ENCODE data around the gene SFXN3.
A peak's percentile ranks its signal among the peaks of the same experiment; 100 is the strongest.

Gene SFXN3

GRCh38 chr10:100999742-101000126 is 31.3 kb upstream of the SFXN3 start, which contains the start of gene LZTS2:
Gene LZTS2, plus strand, starts transcription at chr10:100999808. Its CDS starts 2,731 bp downstream, at chr10:101002539.
- FAIRE-seq (no peak), DNase-seq (ENCODE audit: insufficient read length, low spot score) (no peak)

DNA sequence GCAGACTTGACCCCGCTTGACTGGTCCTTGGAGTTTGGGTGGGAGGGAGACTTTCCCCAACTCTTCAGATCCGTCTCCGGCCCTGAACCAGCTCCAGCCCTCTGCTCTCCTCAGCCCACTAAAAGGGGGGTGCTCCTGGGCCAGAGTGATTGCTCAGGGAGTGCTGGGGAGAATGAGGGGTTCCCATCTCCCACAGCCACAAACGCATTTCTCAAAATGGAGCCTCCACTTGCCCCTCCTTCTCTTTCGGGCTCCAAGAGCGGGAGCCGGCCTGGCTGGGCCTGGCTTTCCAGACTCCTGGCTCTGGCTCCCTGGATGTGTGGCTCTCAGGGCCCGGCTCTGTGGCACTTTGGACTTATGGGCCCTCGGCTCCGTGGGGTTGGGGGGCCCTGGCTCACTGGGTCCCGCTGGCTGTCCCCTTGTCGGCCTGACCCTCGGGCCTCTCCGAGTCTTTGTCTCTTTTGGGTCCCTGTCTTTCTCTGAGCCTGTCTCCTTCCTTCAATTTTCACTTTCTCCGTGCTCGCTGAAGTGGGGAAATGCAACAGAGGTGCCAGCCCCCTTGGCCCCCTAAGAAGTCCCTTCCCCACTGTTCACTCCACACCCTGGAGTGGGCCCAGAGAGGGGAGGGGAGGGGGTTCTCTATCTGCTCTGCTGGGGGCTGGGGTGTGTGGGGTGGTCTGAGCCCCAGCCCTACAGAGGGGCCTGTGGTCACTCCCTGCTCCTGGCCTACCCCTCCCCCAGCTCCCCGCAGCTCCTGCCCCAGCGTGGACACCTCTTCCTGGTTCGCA is 30.7 kb upstream of the SFXN3 start:
- DNase-seq (ENCODE audit: insufficient read length, low spot score), result peak; percentile 34

GRCh38 chr10:101000915-101001658 is 29.9 kb upstream of the SFXN3 start:
- DNase-seq (ENCODE audit: insufficient read length, low spot score) (no peak), FAIRE-seq (no peak)

More for the DNA sequence above, 30.7 kb upstream of the SFXN3 start:
- FAIRE-seq, result peak; percentile 44

DNA sequence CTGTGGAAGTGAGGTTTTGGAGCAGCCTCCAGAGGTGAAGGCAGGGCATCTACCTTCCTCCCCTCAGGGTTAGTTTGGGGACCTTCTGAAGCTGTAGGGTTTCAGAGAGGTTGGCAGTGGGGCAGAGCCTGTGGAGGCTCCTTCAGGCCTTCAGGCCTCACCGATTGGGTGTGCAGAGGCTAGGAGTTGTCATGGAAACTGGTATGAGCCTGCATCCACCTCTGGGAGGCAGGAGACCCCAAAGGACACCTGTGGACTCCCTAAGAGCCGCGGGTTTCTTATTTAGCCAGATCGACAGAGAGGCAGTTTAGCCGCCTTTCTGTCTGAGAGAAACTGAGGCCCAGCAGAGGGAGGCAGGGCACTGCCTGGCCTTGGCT is 29.4 kb upstream of the SFXN3 start:
- DNase-seq (ENCODE audit: insufficient read length, low spot score), result no peak
- no peak for FAIRE-seq

- no peak for DNase-seq (ENCODE audit: insufficient read length, low spot score)
- no peak for FAIRE-seq
Measured at GRCh38 chr10:101002456-101002855, 28.6 kb upstream of the SFXN3 start.

DNA sequence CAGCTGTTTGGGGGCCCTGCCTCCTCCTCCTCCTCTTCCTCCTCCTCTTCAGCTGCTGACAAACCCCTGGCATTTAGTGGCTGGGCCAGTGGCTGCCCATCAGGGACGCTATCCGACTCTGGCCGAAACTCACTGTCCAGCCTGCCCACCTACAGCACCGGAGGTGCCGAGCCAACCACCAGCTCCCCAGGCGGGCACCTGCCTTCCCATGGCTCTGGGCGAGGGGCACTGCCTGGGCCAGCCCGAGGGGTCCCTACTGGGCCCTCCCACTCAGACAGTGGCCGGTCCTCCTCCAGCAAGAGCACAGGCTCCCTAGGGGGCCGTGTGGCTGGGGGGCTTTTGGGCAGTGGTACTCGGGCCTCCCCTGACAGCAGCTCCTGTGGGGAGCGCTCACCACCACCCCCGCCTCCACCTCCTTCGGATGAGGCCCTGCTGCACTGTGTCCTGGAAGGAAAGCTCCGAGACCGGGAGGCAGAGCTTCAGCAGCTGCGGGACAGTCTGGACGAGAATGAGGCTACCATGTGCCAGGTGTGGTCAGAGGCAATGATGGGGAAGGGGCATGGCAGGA is 27.3 kb upstream of the SFXN3 start:
- FAIRE-seq (no peak), DNase-seq (ENCODE audit: insufficient read length, low spot score) (no peak)

GRCh38 chr10:101005361-101005760 is 25.7 kb upstream of the SFXN3 start:
- DNase-seq (ENCODE audit: insufficient read length, low spot score), result no peak
- no peak for FAIRE-seq

GRCh38 chr10:101005869-101006567 is 25.0 kb upstream of the SFXN3 start:
- FAIRE-seq, result no peak

GRCh38 chr10:101006593-101007098 is 24.4 kb upstream of the SFXN3 start:
- FAIRE-seq (no peak), DNase-seq (ENCODE audit: insufficient read length, low spot score) (no peak)

More at GRCh38 chr10:101005869-101006567, 25.0 kb upstream of the SFXN3 start:
- no peak for DNase-seq (ENCODE audit: insufficient read length, low spot score)

DNA sequence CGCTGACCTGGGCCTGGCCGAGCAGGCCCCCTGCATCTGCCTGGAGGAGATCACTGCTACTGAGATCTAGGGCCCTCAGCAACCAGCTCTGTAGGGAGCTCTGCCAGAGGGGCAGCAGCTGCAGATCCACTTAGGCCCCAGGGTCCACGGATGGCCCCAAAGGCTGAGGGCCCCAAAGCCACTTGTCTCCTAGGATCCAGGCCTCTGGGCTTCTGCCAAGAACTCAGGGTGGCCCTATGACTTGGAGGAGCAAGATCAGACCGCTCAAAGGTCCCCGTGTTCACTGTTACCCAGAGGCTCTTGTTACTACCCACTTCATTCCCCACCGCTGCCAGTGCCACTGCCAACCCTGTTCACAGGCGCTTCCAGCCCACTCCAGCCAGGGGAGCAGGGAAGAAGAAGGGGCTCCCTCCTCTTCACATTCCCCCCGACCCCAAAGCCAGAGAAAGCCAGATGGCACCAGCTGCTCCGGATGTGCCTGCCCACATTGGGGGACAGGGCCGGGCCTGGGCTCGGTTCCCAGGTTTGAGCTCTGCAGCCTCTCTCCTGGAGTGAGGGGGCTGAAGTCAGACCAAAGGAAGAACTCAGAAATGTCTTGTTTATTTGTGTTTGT is 23.8 kb upstream of the SFXN3 start:
- DNase-seq (ENCODE audit: insufficient read length, low spot score), result no peak
- FAIRE-seq, result no peak

DNA sequence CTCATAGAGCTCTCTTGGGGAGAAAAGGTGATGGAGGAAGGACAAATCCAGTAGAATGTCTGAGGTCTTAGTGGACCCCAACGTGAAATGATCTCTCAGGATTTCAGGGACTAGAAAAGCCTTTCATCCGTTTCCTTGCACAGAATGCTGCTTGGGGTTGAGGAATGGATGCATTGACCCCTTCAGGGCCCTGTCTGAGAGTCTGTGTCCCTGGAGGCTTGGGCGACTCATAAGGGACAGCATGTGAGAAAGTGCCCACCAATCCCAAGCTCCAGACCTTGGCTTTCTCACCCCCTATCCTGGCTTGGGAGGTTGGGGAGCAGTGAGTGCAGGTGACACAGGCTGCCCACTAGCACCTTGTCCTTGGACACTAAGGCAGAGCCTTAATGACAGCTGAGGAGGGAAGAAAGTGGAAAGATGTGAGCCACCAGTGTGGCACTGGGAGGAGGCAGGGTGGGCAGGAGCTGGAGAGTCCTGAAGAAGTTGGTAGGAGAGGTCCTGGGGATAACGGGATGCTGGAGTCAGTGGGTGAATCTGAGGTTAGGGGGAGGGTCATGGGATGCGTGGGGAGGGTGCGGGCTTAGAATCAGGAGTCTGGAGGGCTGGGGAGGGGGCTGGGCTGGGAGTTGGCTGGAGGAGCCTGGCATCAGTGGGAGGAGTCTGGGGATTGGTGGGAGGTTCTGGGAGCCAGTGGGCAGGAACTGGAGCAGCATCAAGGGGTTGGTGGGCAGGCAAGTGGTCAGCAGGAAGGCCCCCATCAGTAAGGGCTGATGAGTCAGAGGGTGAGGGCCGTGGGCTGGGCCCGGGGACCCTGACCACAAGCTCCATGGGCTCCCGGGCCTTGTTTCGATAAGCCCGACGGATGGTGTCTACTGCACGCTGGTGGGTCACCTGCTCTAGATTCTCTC is 22.9 kb upstream of the SFXN3 start:
- DNase-seq (ENCODE audit: insufficient read length, low spot score) (no peak), FAIRE-seq (no peak)

DNA sequence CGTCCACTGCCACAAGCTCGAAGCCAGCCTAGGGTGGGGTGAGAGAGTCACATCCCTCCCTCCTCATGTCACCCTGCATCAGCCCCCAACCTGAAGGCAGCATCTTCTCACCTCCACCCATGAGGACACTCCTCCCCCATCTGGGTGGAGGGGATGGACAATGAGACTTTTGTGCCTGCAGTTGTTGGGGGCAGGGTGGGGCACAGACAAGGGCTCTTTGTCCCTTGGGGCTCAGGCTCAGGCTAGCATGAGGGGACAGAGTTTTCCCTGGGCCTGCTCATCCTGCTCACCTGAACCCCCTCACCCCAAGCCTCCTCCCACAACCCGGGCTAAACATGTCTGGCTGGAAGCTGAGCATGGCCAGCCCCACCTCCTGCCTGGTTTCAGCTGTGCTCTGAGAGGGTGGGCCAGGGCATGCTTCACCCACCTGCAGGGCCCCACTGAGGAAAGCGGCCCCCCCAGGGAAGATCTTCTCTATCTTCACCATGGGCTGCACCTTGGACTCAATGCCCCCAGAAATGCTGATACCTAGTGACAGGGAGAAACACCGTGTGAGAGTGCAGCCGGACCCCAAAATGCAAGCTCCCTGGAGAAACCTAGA is 22.1 kb upstream of the SFXN3 start:
- DNase-seq (ENCODE audit: insufficient read length, low spot score) (no peak), FAIRE-seq (no peak)

DNA sequence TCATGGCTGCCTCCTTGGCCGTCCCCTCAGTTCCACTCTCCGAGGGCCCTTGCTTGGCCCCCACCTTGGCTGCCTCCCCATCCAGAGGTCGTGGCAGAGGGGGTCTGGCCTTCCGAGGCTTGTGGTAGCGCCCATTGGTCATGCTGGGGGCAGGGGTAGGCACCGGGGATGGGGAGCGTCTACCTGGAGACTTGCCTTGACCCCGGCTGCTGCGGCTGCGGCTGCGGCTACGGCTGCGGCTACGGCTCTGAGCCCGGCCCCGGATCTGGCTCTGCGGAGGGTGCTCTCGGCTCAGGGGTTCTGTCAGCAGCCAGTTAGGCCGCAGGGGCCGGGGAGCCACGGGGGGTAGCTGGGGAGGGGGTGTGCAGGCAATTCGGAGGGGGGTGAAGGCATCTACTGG is 20.7 kb upstream of the SFXN3 start:
- FAIRE-seq (no peak), DNase-seq (ENCODE audit: insufficient read length, low spot score) (no peak)

- FAIRE-seq, result no peak
- DNase-seq (ENCODE audit: insufficient read length, low spot score), result no peak
Measured at GRCh38 chr10:101011517-101012423, 19.3 kb upstream of the SFXN3 start.

GRCh38 chr10:101012525-101013364 is 18.3 kb upstream of the SFXN3 start:
- FAIRE-seq (peak; percentile 93), DNase-seq (ENCODE audit: insufficient read length, low spot score) (peak; percentile 90)

DNA sequence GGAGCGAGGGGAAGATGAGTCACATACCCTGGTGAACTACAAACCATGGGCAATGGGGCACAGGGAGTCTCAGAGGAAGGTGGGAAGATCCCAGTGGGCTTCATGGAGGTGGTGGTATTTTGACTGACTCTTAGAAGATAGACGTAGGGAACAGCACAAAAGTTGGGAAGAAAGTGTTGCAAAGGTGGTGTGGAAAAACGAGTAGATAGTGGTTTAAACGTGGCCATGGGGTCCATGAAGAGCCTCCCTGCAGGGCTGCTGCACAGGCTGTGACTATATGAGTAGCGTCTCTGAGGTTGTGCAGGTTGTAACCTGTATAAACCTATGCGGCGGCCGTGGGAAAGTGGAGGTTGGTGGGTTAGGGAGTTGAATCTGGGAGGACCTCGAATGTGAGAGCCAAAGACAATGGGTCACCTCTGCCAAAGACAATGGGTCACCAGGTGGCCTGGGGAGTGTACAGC is 17.6 kb upstream of the SFXN3 start:
- DNase-seq (ENCODE audit: insufficient read length, low spot score) (no peak), FAIRE-seq (no peak)

Measured in GM19239 (cell line).